GM10266 (cell line): Measurements from ENCODE around the gene ATP8A1.

Experiments used
- DNase-seq: peaks from one replicate; pipeline ENCODE4 v3.0.0; 2012; ENCODE audit errors: extremely low spot score
- CTCF ChIP-seq: IDR thresholded peaks from 2 replicates; pipeline ENCODE4 v1.5.1; 2012; ENCODE audit warnings: mild to moderate bottlenecking, low read depth; ENCODE audit not compliant: control insufficient read depth, insufficient read depth; ENCODE audit errors: missing control alignments

Gene ATP8A1

GRCh38 chr4:42555828-42556227 lies 101.1 kb downstream of the ATP8A1 start:
- TF ChIP-seq CTCF = no peak
- no peak for DNase-seq

GRCh38 chr4:42554072-42554471 lies 102.8 kb downstream of the ATP8A1 start:
- no peak for DNase-seq
- no peak for TF ChIP-seq CTCF

- no peak for TF ChIP-seq CTCF
- no peak for DNase-seq
Observed at GRCh38 chr4:42549896-42550295, 107.0 kb downstream of the ATP8A1 start.

- no peak for TF ChIP-seq CTCF
- no peak for DNase-seq
Observed at GRCh38 chr4:42547805-42548204, 109.1 kb downstream of the ATP8A1 start.

GRCh38 chr4:42543762-42544161 lies 113.1 kb downstream of the ATP8A1 start:
- no peak for TF ChIP-seq CTCF
- no peak for DNase-seq

- no peak for TF ChIP-seq CTCF
- DNase-seq = no peak
Observed at GRCh38 chr4:42543126-42543525, 113.8 kb downstream of the ATP8A1 start.

GRCh38 chr4:42541647-42542046 lies 115.3 kb downstream of the ATP8A1 start:
- no peak for TF ChIP-seq CTCF
- no peak for DNase-seq
